ENCODE data around the gene ANO3.

Gene ANO3

DNA sequence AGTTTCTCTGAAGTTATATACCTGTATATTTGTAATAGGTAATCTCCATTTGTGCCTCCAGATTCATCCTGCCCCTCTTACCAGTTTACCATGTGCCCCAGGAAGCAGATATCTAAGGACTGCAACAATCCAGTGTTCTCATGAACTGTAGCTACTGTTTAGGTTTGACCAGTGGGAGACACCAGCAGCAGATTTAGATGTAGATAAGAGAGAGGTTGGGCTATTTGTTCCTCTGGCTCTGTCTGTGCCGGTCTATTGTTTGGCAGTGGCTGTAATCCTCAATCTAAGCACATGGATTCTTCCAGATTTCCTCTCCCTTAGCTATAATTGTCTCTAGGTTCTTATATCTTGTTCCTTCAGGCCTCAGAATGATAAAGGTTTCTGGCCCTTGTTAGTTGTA, 88.4 kb downstream of the ANO3 start:
- no peak overlapping the region for H3K27ac ChIP-seq (ENCODE audit: low read depth, low read length)
- no peak overlapping the region for H3K4me3 ChIP-seq (ENCODE audit: low read depth in 1 of 5, low read length in 5 of 5)
- H3K9ac ChIP-seq (ENCODE audit: low read length in 5 of 5), result no peak overlapping the region
- no peaks in the 10 kb centered on the region for H3K4me1 ChIP-seq (ENCODE audit: control insufficient read depth in 5 of 5, insufficient read depth in 5 of 5, low read length in 5 of 5)
- no peaks in the 10 kb centered on the region for H3K27me3 ChIP-seq (ENCODE audit: control insufficient read depth in 5 of 5, insufficient read depth in 4 of 5, low read length in 5 of 5)
- H3K9me3 ChIP-seq (ENCODE audit: control insufficient read depth in 5 of 5, low read length in 5 of 5), result no peaks in the 10 kb centered on the region
- H3K36me3 ChIP-seq (ENCODE audit: control insufficient read depth in 5 of 5, insufficient read depth in 5 of 5, low read length in 5 of 5), result no peaks in the 10 kb centered on the region

GRCh38 chr11:26424255-26424654, 92.3 kb downstream of the ANO3 start:
- Histone ChIP-seq H3K9me3 (ENCODE audit: control insufficient read depth in 5 of 5, low read length in 5 of 5) (no peaks in the 10 kb centered on the region), H3K36me3 (ENCODE audit: control insufficient read depth in 5 of 5, insufficient read depth in 5 of 5, low read length in 5 of 5) (no peaks in the 10 kb centered on the region), H3K9ac (ENCODE audit: low read length in 5 of 5) (no peak overlapping the region), H3K4me3 (ENCODE audit: low read depth in 1 of 5, low read length in 5 of 5) (no peak overlapping the region), H3K27me3 (ENCODE audit: control insufficient read depth in 5 of 5, insufficient read depth in 4 of 5, low read length in 5 of 5) (no peaks in the 10 kb centered on the region), H3K27ac (ENCODE audit: low read depth, low read length) (no peak overlapping the region), H3K4me1 (ENCODE audit: control insufficient read depth in 5 of 5, insufficient read depth in 5 of 5, low read length in 5 of 5) (no peaks in the 10 kb centered on the region)

- Histone ChIP-seq H3K36me3 (ENCODE audit: control insufficient read depth in 5 of 5, insufficient read depth in 5 of 5, low read length in 5 of 5) (peaks cover 0 to 8% (median 3%) of the 10 kb centered on the region in 5 donors), H3K9me3 (ENCODE audit: control insufficient read depth in 5 of 5, low read length in 5 of 5) (no peaks in the 10 kb centered on the region), H3K4me1 (ENCODE audit: control insufficient read depth in 5 of 5, insufficient read depth in 5 of 5, low read length in 5 of 5) (no peaks in the 10 kb centered on the region), H3K27ac (ENCODE audit: low read depth, low read length) (no peak overlapping the region), H3K4me3 (ENCODE audit: low read depth in 1 of 5, low read length in 5 of 5) (no peak overlapping the region), H3K9ac (ENCODE audit: low read length in 5 of 5) (no peak overlapping the region), H3K27me3 (ENCODE audit: control insufficient read depth in 5 of 5, insufficient read depth in 4 of 5, low read length in 5 of 5) (no peaks in the 10 kb centered on the region)
Observed at GRCh38 chr11:26439854-26440253, 107.9 kb downstream of the ANO3 start.

DNA sequence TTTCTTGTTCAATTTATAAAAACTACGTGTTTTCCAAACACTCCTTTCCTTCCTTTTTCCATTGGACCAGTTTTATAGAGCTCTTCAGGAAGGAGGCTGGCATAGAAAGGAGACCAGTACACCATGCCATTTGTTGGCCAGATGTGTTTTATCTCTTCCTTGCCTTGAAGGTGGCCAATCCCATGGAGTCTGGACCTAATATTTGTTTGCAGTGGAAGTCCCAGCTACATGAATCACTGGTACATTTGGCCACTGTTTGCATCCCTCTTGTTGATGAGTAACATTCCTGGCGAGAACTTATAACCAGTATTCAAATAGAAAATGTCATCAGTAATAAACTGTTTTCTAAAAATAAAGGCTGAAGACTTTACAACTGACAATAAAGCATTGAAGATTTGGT, 110.2 kb downstream of the ANO3 start:
- Histone ChIP-seq H3K27me3 (ENCODE audit: control insufficient read depth in 5 of 5, insufficient read depth in 4 of 5, low read length in 5 of 5) (no peaks in the 10 kb centered on the region), H3K9ac (ENCODE audit: low read length in 5 of 5) (no peak overlapping the region), H3K4me1 (ENCODE audit: control insufficient read depth in 5 of 5, insufficient read depth in 5 of 5, low read length in 5 of 5) (no peaks in the 10 kb centered on the region), H3K27ac (ENCODE audit: low read depth, low read length) (no peak overlapping the region), H3K9me3 (ENCODE audit: control insufficient read depth in 5 of 5, low read length in 5 of 5) (no peaks in the 10 kb centered on the region), H3K4me3 (ENCODE audit: low read depth in 1 of 5, low read length in 5 of 5) (no peak overlapping the region), H3K36me3 (ENCODE audit: control insufficient read depth in 5 of 5, insufficient read depth in 5 of 5, low read length in 5 of 5) (peaks cover 0 to 12% (median 3%) of the 10 kb centered on the region in 5 donors)

DNA sequence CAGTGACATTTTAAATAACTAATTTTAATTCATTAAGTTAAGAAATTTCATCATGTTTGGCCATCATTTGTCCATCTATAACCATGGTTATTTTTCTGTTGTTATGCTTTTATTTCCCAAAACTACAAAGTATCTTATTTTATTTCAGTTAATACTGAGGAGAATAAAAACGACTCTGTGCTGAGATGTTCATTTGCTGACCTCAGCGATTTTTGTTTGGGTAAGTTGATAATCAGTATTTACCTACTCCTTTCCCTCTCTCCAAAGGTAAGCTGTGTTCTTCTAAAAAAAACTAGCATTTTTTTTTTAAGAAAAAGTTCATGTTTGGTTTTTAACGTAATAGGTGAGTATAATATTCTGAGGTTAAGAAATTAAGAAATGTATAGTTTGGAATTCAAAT, 111.7 kb downstream of the ANO3 start:
- H3K4me1 ChIP-seq (ENCODE audit: control insufficient read depth in 5 of 5, insufficient read depth in 5 of 5, low read length in 5 of 5), result no peaks in the 10 kb centered on the region
- H3K9ac ChIP-seq (ENCODE audit: low read length in 5 of 5), result no peak overlapping the region
- no peaks in the 10 kb centered on the region for H3K9me3 ChIP-seq (ENCODE audit: control insufficient read depth in 5 of 5, low read length in 5 of 5)
- H3K36me3 ChIP-seq (ENCODE audit: control insufficient read depth in 5 of 5, insufficient read depth in 5 of 5, low read length in 5 of 5), result peaks cover 0 to 12% (median 3%) of the 10 kb centered on the region in 5 donors
- no peak overlapping the region for H3K27ac ChIP-seq (ENCODE audit: low read depth, low read length)
- H3K4me3 ChIP-seq (ENCODE audit: low read depth in 1 of 5, low read length in 5 of 5), result no peak overlapping the region
- H3K27me3 ChIP-seq (ENCODE audit: control insufficient read depth in 5 of 5, insufficient read depth in 4 of 5, low read length in 5 of 5), result no peaks in the 10 kb centered on the region

- no peaks in the 10 kb centered on the region for H3K36me3 ChIP-seq (ENCODE audit: control insufficient read depth in 5 of 5, insufficient read depth in 5 of 5, low read length in 5 of 5)
- H3K9me3 ChIP-seq (ENCODE audit: control insufficient read depth in 5 of 5, low read length in 5 of 5), result no peaks in the 10 kb centered on the region
- H3K4me3 ChIP-seq (ENCODE audit: low read depth in 1 of 5, low read length in 5 of 5), result no peak overlapping the region
Observed at GRCh38 chr11:26457636-26458035, 125.7 kb downstream of the ANO3 start.

GRCh38 chr11:26465274-26465673, 133.3 kb downstream of the ANO3 start:
- Histone ChIP-seq H3K9ac (ENCODE audit: low read length in 5 of 5) (no peak overlapping the region), H3K9me3 (ENCODE audit: control insufficient read depth in 5 of 5, low read length in 5 of 5) (no peaks in the 10 kb centered on the region), H3K27me3 (ENCODE audit: control insufficient read depth in 5 of 5, insufficient read depth in 4 of 5, low read length in 5 of 5) (no peaks in the 10 kb centered on the region), H3K4me3 (ENCODE audit: low read depth in 1 of 5, low read length in 5 of 5) (no peak overlapping the region), H3K36me3 (ENCODE audit: control insufficient read depth in 5 of 5, insufficient read depth in 5 of 5, low read length in 5 of 5) (peaks cover 0 to 5% (median 0%) of the 10 kb centered on the region in 5 donors), H3K27ac (ENCODE audit: low read depth, low read length) (no peak overlapping the region), H3K4me1 (ENCODE audit: control insufficient read depth in 5 of 5, insufficient read depth in 5 of 5, low read length in 5 of 5) (no peaks in the 10 kb centered on the region)

More at GRCh38 chr11:26457636-26458035, 125.7 kb downstream of the ANO3 start:
- Histone ChIP-seq H3K27ac (ENCODE audit: low read depth, low read length) (no peak overlapping the region), H3K27me3 (ENCODE audit: control insufficient read depth in 5 of 5, insufficient read depth in 4 of 5, low read length in 5 of 5) (no peaks in the 10 kb centered on the region), H3K4me1 (ENCODE audit: control insufficient read depth in 5 of 5, insufficient read depth in 5 of 5, low read length in 5 of 5) (no peaks in the 10 kb centered on the region), H3K9ac (ENCODE audit: low read length in 5 of 5) (no peak overlapping the region)

GRCh38 chr11:26467506-26467905, 135.6 kb downstream of the ANO3 start:
- Histone ChIP-seq H3K27me3 (ENCODE audit: control insufficient read depth in 5 of 5, insufficient read depth in 4 of 5, low read length in 5 of 5) (no peaks in the 10 kb centered on the region), H3K27ac (ENCODE audit: low read depth, low read length) (no peak overlapping the region), H3K4me3 (ENCODE audit: low read depth in 1 of 5, low read length in 5 of 5) (no peak overlapping the region), H3K36me3 (ENCODE audit: control insufficient read depth in 5 of 5, insufficient read depth in 5 of 5, low read length in 5 of 5) (peaks cover 0 to 5% (median 0%) of the 10 kb centered on the region in 5 donors), H3K4me1 (ENCODE audit: control insufficient read depth in 5 of 5, insufficient read depth in 5 of 5, low read length in 5 of 5) (no peaks in the 10 kb centered on the region), H3K9ac (ENCODE audit: low read length in 5 of 5) (no peak overlapping the region), H3K9me3 (ENCODE audit: control insufficient read depth in 5 of 5, low read length in 5 of 5) (no peaks in the 10 kb centered on the region)

GRCh38 chr11:26470992-26471391, 139.1 kb downstream of the ANO3 start:
- no peak overlapping the region for H3K9ac ChIP-seq (ENCODE audit: low read length in 5 of 5)
- no peaks in the 10 kb centered on the region for H3K4me1 ChIP-seq (ENCODE audit: control insufficient read depth in 5 of 5, insufficient read depth in 5 of 5, low read length in 5 of 5)
- no peaks in the 10 kb centered on the region for H3K36me3 ChIP-seq (ENCODE audit: control insufficient read depth in 5 of 5, insufficient read depth in 5 of 5, low read length in 5 of 5)
- H3K27me3 ChIP-seq (ENCODE audit: control insufficient read depth in 5 of 5, insufficient read depth in 4 of 5, low read length in 5 of 5), result no peaks in the 10 kb centered on the region
- no peak overlapping the region for H3K4me3 ChIP-seq (ENCODE audit: low read depth in 1 of 5, low read length in 5 of 5)
- no peaks in the 10 kb centered on the region for H3K9me3 ChIP-seq (ENCODE audit: control insufficient read depth in 5 of 5, low read length in 5 of 5)
- no peak overlapping the region for H3K27ac ChIP-seq (ENCODE audit: low read depth, low read length)

DNA sequence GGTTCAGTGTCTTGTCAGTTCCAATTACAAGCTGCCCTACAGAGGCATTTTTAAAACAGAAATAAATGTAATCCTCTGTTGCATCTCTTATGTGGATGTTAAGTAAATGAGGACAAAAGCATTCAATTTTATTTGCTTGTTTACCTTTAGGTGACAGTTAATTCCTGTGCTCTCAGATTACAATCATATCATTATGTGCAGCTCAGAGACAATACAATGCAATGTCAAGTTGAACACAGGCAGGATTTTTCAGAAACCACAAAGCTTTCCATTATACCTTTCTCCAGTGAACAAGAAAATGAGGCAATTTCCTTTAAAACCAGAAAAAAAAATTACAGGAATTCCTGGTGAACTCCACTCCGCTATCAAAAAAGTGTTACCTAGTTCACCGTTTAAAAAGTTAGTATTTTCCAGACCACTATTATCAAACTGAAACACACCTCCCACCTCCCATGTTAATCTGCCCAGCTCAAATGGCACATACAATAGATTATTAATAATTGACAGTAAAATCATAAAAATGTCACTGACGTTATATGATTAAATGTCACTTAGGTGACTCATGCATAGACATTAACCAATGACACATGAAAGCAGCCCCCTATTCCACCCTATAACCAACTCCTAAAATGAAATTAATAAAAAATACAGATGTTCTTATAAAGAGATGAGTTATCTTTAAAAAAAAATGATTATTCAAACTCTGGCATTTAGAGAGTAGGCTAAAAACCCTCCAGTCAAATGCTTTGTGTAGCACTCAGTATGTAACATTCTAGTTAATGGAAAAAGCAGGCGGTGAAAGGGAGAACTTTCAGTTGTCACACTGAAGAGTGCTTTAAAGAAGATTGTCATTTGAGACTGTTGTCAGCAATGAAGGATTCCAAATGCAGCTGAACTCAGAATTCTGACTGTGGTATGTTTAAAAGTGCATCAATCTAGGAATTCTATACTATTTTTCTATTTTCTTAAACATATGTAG, 141.6 kb downstream of the ANO3 start:
- Histone ChIP-seq H3K36me3 (ENCODE audit: control insufficient read depth in 5 of 5, insufficient read depth in 5 of 5, low read length in 5 of 5) (no peaks in the 10 kb centered on the region), H3K4me3 (ENCODE audit: low read depth in 1 of 5, low read length in 5 of 5) (no peak overlapping the region), H3K27ac (ENCODE audit: low read depth, low read length) (no peak overlapping the region), H3K9me3 (ENCODE audit: control insufficient read depth in 5 of 5, low read length in 5 of 5) (no peaks in the 10 kb centered on the region), H3K4me1 (ENCODE audit: control insufficient read depth in 5 of 5, insufficient read depth in 5 of 5, low read length in 5 of 5) (peaks cover 0 to 2% (median 0%) of the 10 kb centered on the region in 5 donors), H3K9ac (ENCODE audit: low read length in 5 of 5) (no peak overlapping the region), H3K27me3 (ENCODE audit: control insufficient read depth in 5 of 5, insufficient read depth in 4 of 5, low read length in 5 of 5) (no peaks in the 10 kb centered on the region)
